ENCODE results near the gene VSTM1.

DNA sequence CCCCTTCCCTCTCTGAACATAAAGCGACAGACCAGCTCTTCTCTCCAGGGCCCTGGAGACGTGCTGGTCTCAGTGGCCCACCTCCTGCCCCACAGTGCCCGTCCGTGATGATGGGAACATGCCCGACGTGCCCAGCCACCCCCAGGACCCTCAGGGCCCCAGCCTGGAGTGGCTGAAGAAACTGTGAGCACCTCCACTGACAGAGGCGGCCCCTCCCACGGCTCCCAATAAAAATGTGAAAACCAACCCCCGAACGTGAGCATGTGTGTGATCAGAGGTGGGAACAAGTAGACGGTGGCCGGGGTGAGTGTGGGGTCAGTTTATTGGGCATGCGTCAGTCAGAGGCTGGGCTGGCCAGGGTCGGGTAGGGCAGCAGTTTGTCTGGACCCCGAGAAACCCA lies 43.0 kb upstream of the VSTM1 start:
- TF ChIP-seq, protein P1, sequence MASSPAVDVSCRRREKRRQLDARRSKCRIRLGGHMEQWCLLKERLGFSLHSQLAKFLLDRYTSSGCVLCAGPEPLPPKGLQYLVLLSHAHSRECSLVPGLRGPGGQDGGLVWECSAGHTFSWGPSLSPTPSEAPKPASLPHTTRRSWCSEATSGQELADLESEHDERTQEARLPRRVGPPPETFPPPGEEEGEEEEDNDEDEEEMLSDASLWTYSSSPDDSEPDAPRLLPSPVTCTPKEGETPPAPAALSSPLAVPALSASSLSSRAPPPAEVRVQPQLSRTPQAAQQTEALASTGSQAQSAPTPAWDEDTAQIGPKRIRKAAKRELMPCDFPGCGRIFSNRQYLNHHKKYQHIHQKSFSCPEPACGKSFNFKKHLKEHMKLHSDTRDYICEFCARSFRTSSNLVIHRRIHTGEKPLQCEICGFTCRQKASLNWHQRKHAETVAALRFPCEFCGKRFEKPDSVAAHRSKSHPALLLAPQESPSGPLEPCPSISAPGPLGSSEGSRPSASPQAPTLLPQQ (tag by site-specific recombination; IDR thresholded peaks at IDR 0.05) = no peak
- TF ChIP-seq, protein P2, sequence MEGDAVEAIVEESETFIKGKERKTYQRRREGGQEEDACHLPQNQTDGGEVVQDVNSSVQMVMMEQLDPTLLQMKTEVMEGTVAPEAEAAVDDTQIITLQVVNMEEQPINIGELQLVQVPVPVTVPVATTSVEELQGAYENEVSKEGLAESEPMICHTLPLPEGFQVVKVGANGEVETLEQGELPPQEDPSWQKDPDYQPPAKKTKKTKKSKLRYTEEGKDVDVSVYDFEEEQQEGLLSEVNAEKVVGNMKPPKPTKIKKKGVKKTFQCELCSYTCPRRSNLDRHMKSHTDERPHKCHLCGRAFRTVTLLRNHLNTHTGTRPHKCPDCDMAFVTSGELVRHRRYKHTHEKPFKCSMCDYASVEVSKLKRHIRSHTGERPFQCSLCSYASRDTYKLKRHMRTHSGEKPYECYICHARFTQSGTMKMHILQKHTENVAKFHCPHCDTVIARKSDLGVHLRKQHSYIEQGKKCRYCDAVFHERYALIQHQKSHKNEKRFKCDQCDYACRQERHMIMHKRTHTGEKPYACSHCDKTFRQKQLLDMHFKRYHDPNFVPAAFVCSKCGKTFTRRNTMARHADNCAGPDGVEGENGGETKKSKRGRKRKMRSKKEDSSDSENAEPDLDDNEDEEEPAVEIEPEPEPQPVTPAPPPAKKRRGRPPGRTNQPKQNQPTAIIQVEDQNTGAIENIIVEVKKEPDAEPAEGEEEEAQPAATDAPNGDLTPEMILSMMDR (tag by site-specific recombination; IDR thresholded peaks at IDR 0.05) = no peak
- TF ChIP-seq ZBTB8A (tag by site-specific recombination; IDR thresholded peaks at IDR 0.05) (no peak), ZNF121 (tag by site-specific recombination; IDR thresholded peaks at IDR 0.05) (no peak), ZEB2 (tag by site-specific recombination; IDR thresholded peaks at IDR 0.05) (no peak), HOXA7 (CRISPR knock-in tag; IDR thresholded peaks at IDR 0.05; ENCODE audit: borderline replicate concordance) (no peak), MEIS1 (CRISPR knock-in tag; IDR thresholded peaks at IDR 0.05; ENCODE audit: borderline replicate concordance) (no peak)
